Activated naive CD8-positive, alpha-beta T cell treated with anti-CD3 and anti-CD28 coated beads, Interleukin-2, amount 10 ng/mL, durations not matched to agents 7 days and 5 days (primary cell): ENCODE data around the gene PRUNE2. TPM values are rescaled to one million over a fixed set of nuclear protein-coding genes. Genes with fewer than 3 reads are reported as not detected.

ENCODE experiments used
- ATAC-seq: fragments of 150-1000 bp; cut with Tn5 transposase; one replicate; pipeline ENCODE4 v1.10.0; 2021; ENCODE audit warnings: low read depth, moderate library complexity
- POLR2A ChIA-PET: fragments of 350-600 bp; sonication (Branson Sonifier 250); formaldehyde crosslinking; loops from one replicate; lab custom pipeline; 2021; ENCODE audit warnings: antibody characterized with exemption; lab: Charles Lee
- DNase-seq: peaks from one replicate; pipeline ENCODE4 v3.0.0; 2021
- H3K27ac Mint-ChIP-seq: one replicate; pipeline ENCODE4 v1.8.0; 2022; ENCODE audit warnings: mild to moderate bottlenecking, mixed read lengths
- H3K27me3 Mint-ChIP-seq: one replicate; pipeline ENCODE4 v1.8.0; 2022; ENCODE audit warnings: mild to moderate bottlenecking, moderate library complexity, mixed read lengths
- H3K36me3 Mint-ChIP-seq: one replicate; pipeline ENCODE4 v1.8.0; 2021; ENCODE audit warnings: mild to moderate bottlenecking, mixed read lengths
- H3K4me1 Mint-ChIP-seq: one replicate; pipeline ENCODE4 v1.8.0; 2021; ENCODE audit warnings: mixed read lengths
- H3K4me3 Mint-ChIP-seq: one replicate; pipeline ENCODE4 v1.8.0; 2022; ENCODE audit warnings: mild to moderate bottlenecking, moderate library complexity, mixed read lengths
- H3K9me3 Mint-ChIP-seq: one replicate; pipeline ENCODE4 v1.8.0; 2021; ENCODE audit warnings: mixed read lengths
- total RNA-seq, 2 experiments: library from RNA; stranded (reverse); gene quantifications; one replicate each; pipeline ENCODE4 v1.2.3, GENCODE V29; 2021

Gene PRUNE2
- total RNA-seq, 2 experiments from 2014 or later = 0.57 TPM; not detected in 1

- Mint-ChIP-seq H3K36me3 (no peaks in the 10 kb centered on the region), H3K27me3 (peaks cover 12% of the 10 kb centered on the region), H3K9me3 (no peaks in the 10 kb centered on the region), H3K27ac (no peak overlapping the region), H3K4me3 (no peak overlapping the region), H3K4me1 (no peaks in the 10 kb centered on the region)
- POLR2A ChIA-PET = no interaction called here
- DNase-seq (no peak), ATAC-seq (no peak)
Observed at GRCh38 chr9:76720245-76720644, 185.7 kb downstream of the PRUNE2 start.

- Mint-ChIP-seq H3K36me3 (no peaks in the 10 kb centered on the region), H3K4me3 (no peak overlapping the region), H3K4me1 (no peaks in the 10 kb centered on the region), H3K27me3 (peaks cover 17% of the 10 kb centered on the region), H3K27ac (no peak overlapping the region), H3K9me3 (no peaks in the 10 kb centered on the region)
- POLR2A ChIA-PET = no interaction called here
- DNase-seq = no peak
- no peak for ATAC-seq
Observed at GRCh38 chr9:76718166-76718565, 187.7 kb downstream of the PRUNE2 start.

DNA sequence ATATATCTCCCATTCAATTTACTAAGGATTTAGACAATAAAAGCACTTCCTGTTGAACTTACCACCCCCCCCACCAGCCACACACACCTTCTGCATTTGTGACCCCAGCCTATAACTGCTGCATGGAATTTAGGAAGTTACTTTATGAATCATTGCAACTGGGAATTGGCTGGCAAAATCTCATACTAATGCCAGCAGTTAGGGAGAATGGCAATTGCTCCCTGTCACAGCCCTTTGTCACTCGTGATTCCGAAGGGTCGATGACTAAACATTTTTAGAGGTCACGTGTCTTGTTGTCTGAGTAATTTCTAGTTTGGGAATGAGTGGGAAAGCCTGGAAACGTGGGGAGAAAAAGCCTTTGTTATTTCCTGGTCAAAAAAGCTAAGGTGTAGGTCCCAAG is 188.3 kb downstream of the PRUNE2 start:
- H3K9me3 Mint-ChIP-seq = no peaks in the 10 kb centered on the region
- H3K27ac Mint-ChIP-seq = no peak overlapping the region
- H3K36me3 Mint-ChIP-seq = no peaks in the 10 kb centered on the region
- POLR2A ChIA-PET = no interaction called here
- ATAC-seq = no peak
- H3K4me1 Mint-ChIP-seq = no peaks in the 10 kb centered on the region
- peaks cover 17% of the 10 kb centered on the region for H3K27me3 Mint-ChIP-seq
- no peak overlapping the region for H3K4me3 Mint-ChIP-seq
- DNase-seq = no peak

DNA sequence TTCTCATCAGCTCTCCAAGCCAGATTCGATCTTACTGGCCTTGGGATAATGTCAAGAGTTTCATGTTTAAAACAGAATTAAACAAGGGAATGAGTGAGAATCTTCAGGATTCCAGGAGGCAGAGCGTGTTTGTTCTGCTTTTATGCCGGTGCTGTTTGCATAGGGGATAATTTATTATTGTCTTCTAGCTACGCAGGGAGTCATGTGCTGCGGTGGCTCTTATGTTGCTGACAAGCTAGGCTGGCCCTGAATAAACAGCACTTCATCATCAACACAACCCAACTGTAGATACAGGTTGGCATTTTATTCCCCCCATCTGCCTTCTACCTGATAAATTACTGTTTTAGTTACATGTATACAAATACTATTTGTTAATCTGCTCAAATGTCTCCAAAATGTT is 188.7 kb downstream of the PRUNE2 start:
- Mint-ChIP-seq H3K4me3 (no peak overlapping the region), H3K27me3 (peaks cover 17% of the 10 kb centered on the region), H3K27ac (no peak overlapping the region), H3K36me3 (no peaks in the 10 kb centered on the region), H3K4me1 (no peaks in the 10 kb centered on the region), H3K9me3 (no peaks in the 10 kb centered on the region)
- no peak for ATAC-seq
- DNase-seq = no peak
- POLR2A ChIA-PET = no interaction called here

GRCh38 chr9:76716085-76716672 is 189.7 kb downstream of the PRUNE2 start:
- POLR2A ChIA-PET = no interaction called here
- Mint-ChIP-seq H3K27ac (no peak overlapping the region), H3K9me3 (no peaks in the 10 kb centered on the region), H3K4me1 (no peaks in the 10 kb centered on the region), H3K4me3 (no peak overlapping the region), H3K36me3 (no peaks in the 10 kb centered on the region), H3K27me3 (peaks cover 17% of the 10 kb centered on the region)
- DNase-seq = no peak
- ATAC-seq = no peak

DNA sequence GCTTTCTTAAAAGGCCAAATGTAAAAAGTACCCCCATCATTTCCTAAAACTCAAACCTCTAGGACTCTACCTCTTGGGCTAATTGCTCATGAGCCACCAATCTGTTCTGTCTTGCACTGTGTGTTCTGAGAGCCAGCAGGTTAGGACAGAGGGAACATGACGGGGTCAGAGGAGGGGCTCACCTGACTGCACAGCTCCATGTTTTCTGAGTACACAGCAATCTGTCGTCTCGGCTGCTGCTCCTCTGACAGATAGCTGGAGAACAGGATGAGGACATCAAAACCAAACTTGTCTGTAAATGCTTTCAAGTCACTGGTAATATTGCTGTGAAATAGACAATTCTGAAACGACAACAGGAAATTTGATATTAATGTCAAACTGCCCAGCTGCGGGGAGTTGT is 192.5 kb downstream of the PRUNE2 start:
- Mint-ChIP-seq H3K27me3 (peaks cover 19% of the 10 kb centered on the region), H3K27ac (no peak overlapping the region), H3K9me3 (no peaks in the 10 kb centered on the region), H3K36me3 (no peaks in the 10 kb centered on the region), H3K4me3 (no peak overlapping the region), H3K4me1 (no peaks in the 10 kb centered on the region)
- POLR2A ChIA-PET = no interaction called here
- DNase-seq (no peak), ATAC-seq (no peak)

- no peaks in the 10 kb centered on the region for H3K36me3 Mint-ChIP-seq
- H3K4me1 Mint-ChIP-seq = peaks cover 8% of the 10 kb centered on the region
- ATAC-seq (no peak), DNase-seq (no peak)
- H3K27ac Mint-ChIP-seq = no peak overlapping the region
- POLR2A ChIA-PET = no interaction called here
- no peaks in the 10 kb centered on the region for H3K9me3 Mint-ChIP-seq
- H3K4me3 Mint-ChIP-seq = no peak overlapping the region
- peaks cover 23% of the 10 kb centered on the region for H3K27me3 Mint-ChIP-seq
Observed at GRCh38 chr9:76709020-76709419, 196.9 kb downstream of the PRUNE2 start.

GRCh38 chr9:76707510-76707909 is 198.4 kb downstream of the PRUNE2 start:
- Mint-ChIP-seq H3K4me1 (peaks cover 8% of the 10 kb centered on the region), H3K36me3 (no peaks in the 10 kb centered on the region), H3K27me3 (peaks cover 26% of the 10 kb centered on the region), H3K4me3 (no peak overlapping the region), H3K27ac (no peak overlapping the region), H3K9me3 (no peaks in the 10 kb centered on the region)
- DNase-seq (no peak), ATAC-seq (no peak)
- POLR2A ChIA-PET = no interaction called here

- Mint-ChIP-seq H3K4me1 (peaks cover 8% of the 10 kb centered on the region), H3K27me3 (peaks cover 31% of the 10 kb centered on the region), H3K36me3 (no peaks in the 10 kb centered on the region), H3K27ac (no peak overlapping the region), H3K4me3 (peak overlapping the region; percentile 20), H3K9me3 (no peaks in the 10 kb centered on the region)
- POLR2A ChIA-PET = no interaction called here
- peak; percentile 30 for DNase-seq
- no peak for ATAC-seq
Observed at GRCh38 chr9:76704593-76705204, 201.2 kb downstream of the PRUNE2 start.

GRCh38 chr9:76703270-76703669 is 202.6 kb downstream of the PRUNE2 start:
- H3K27ac Mint-ChIP-seq = no peak overlapping the region
- peaks cover 8% of the 10 kb centered on the region for H3K4me1 Mint-ChIP-seq
- no peaks in the 10 kb centered on the region for H3K36me3 Mint-ChIP-seq
- ATAC-seq (no peak), DNase-seq (no peak)
- no peak overlapping the region for H3K4me3 Mint-ChIP-seq
- H3K9me3 Mint-ChIP-seq = no peaks in the 10 kb centered on the region
- H3K27me3 Mint-ChIP-seq = peaks cover 37% of the 10 kb centered on the region
- POLR2A ChIA-PET = interaction anchor here (0.6 kb wide), 1 partner anchor 252 kb away, joined by 6 read pairs; no protein-coding TSS in a partner anchor

DNA sequence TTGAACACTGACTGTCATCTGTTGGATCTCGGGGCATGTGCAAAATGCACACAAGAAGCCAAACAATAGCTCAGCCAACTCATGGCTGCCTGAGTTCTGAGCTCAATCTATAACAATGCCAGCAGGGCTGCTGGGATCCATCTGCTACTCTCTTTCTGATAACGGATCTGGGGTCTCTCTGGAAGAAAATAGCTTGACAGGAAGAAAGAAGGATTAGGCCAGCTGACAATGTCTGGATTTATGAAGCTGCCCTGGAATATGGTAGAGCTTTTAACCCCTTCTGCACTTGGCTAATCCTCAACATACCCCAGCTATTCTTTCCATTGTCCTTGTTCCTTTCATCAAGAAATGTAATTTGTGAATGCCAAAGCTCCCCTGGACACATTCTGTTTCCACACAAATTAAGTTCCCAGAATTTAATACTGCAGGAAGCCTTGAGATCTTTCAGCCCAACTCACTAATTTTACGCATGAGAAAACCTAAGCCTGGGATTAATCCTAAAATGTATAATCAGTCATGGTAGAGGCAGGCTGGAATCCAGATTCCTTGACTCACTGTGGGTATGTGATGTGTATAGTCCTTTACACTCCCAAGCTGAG is 204.4 kb downstream of the PRUNE2 start:
- Mint-ChIP-seq H3K4me3 (no peak overlapping the region), H3K36me3 (no peaks in the 10 kb centered on the region), H3K27me3 (peaks cover 40% of the 10 kb centered on the region), H3K27ac (no peak overlapping the region), H3K9me3 (no peaks in the 10 kb centered on the region), H3K4me1 (peaks cover 8% of the 10 kb centered on the region)
- DNase-seq (no peak), ATAC-seq (no peak)
- POLR2A ChIA-PET = interaction anchor here (0.6 kb wide), 1 partner anchor 250 kb away, joined by 4 read pairs; no protein-coding TSS in a partner anchor

DNA sequence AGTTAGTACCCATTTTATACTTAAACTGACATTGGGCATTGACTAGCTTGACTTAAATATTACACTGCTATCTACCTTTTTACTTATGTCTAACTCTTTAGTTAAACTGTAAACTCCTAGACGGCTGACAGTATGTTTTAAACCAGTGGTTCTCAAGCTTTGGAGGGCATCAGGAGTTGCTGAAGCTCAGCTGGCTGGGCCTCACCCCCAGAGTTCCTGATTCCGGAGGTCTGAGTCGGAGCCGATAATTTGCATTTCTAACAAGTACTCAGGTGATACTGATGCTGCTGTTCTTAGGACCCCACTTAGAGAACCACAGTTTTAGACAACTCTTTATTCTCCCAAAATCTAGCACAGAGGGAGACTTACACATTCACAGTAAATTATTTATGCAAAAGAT is 205.0 kb downstream of the PRUNE2 start:
- POLR2A ChIA-PET = interaction anchor here (0.6 kb wide), 1 partner anchor 249 kb away, joined by 4 read pairs; no protein-coding TSS in a partner anchor
- DNase-seq = no peak
- H3K27ac Mint-ChIP-seq = no peak overlapping the region
- no peaks in the 10 kb centered on the region for H3K9me3 Mint-ChIP-seq
- peaks cover 8% of the 10 kb centered on the region for H3K4me1 Mint-ChIP-seq
- no peaks in the 10 kb centered on the region for H3K36me3 Mint-ChIP-seq
- H3K4me3 Mint-ChIP-seq = no peak overlapping the region
- no peak for ATAC-seq
- peaks cover 43% of the 10 kb centered on the region for H3K27me3 Mint-ChIP-seq

DNA sequence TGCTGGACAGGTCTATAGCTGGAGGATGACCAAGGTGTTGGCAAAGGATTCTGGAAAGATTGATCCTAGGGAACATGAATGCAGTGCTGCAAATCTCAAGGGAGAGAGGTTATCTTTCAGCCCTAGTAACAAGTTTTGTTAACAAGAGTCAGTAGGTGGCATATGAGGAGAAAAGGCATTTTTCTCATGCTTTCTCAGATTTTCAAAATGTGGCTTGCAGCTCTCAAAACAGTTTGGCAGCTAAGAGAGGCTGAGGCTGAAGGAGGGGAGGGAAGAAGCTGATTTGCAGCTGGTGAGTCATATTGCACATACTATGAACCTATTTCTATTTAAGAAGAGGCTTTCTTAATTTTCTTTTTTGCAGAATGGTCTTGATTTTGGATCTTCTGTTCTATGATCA is 205.9 kb downstream of the PRUNE2 start:
- POLR2A ChIA-PET = no interaction called here
- Mint-ChIP-seq H3K27me3 (peaks cover 47% of the 10 kb centered on the region), H3K27ac (no peak overlapping the region), H3K4me1 (peaks cover 7% of the 10 kb centered on the region), H3K9me3 (no peaks in the 10 kb centered on the region), H3K4me3 (no peak overlapping the region), H3K36me3 (no peaks in the 10 kb centered on the region)
- ATAC-seq = no peak
- no peak for DNase-seq

DNA sequence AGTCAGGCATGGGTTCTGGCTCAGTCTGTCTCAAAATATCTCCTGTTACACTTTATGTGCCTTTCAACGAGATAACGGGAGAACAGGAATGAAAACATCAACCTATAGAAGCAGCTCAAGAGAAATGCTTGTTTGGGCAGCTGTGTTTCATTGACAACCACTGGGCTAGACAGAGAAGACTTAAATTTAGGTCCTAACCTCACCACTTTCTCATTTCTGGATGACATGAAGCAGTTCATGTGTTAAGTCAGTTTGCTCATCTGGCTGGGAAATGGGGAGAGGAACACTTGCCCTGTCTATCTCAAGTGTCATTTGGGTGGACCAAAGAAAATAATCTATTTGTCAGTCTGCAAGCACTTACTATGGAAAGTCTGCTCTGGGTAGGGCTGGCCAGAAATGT is 208.4 kb downstream of the PRUNE2 start:
- Mint-ChIP-seq H3K4me3 (no peak overlapping the region), H3K36me3 (no peaks in the 10 kb centered on the region), H3K4me1 (no peaks in the 10 kb centered on the region), H3K27ac (no peak overlapping the region), H3K9me3 (no peaks in the 10 kb centered on the region), H3K27me3 (peaks cover 41% of the 10 kb centered on the region)
- POLR2A ChIA-PET = no interaction called here
- DNase-seq = no peak
- ATAC-seq = no peak
